Skin of body (tissue), 2 donors: ENCODE results near the gene NR4A1. TPM values are rescaled to one million over a fixed set of nuclear protein-coding genes. Genes with fewer than 3 reads are reported as not detected.
A peak's percentile ranks its signal among the peaks of the same experiment; 100 is the strongest.

Experiments used
- DNase-seq: peaks from one replicate; lab custom pipeline; 2025; lab: John Stamatoyannopoulos, UW
- total RNA-seq: library from RNA; depleted of rRNA; stranded (reverse); fragments of >200 nt; gene quantifications from one replicate; pipeline ENCODE4 v1.2.3, GENCODE V29; 2014

The NR4A1 gene
- 138 TPM for total RNA-seq

DNA sequence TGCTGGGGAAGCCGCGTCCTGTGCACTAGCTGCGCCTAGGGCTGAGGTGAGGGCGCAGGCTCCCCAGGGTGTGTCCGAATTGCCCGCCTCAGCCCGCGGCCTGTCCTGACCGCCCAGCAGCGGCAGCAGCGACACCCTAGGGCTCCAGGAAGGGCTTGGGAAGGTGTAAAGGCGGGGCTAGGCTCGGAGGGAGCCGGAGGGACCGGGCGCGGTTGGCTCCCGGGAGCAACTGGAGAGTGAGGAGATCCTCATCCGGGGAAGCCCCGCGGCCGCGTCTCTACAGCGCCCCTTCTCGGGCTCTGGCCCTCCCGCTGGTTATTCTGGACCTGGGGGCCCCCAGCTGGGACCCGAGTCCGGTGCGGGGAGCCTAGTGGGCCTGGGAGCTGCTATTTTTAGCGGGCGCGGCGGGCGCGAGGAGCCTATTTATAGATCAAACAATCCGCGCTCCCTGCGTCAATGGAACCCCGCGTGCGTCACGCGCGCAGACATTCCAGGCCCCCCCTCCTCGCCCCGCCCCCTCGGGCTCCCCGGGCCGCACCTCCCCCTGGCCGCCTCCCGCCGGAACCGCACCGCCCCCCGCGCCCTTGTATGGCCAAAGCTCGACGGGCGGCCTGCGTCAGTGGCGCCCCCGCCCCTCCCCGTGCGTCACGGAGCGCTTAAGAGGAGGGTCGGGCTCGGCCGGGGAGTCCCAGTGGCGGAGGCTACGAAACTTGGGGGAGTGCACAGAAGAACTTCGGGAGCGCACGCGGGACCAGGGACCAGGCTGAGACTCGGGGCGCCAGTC, at the start of gene NR4A1:
NR4A1 (plus strand) TSS at position 685 of the 784 bp plus-strand sequence. CDS start 2,887 bp downstream, outside the sequence.
- peak; percentile 93 for DNase-seq

DNA sequence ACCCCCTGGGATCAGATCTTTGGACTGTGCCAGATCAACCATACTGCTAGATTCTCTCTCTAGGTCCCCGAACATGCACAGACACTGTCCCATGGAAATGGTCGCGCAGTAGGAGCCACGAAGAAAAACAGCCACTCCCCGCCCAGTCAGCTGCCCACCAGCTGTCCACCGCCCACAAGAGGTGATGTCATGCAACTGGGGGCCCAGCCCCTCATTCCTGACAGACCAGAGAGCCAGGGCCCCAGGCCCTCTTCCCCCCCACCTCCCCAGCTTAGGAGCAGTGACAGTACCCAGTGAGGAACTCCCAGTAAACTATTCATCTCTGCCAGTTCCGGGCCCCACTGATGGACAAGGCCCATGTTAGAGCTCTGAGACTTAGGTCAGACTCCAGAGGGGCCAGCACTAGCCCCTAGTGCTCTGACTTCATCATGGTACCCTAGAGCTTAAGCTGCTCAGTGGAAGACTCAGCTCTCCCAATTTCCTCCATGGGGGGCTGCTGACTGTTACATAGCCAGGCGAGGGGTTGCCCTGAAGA, 48.2 kb upstream of the NR4A1 start:
- DNase-seq: no peak

- DNase-seq: no peak
These were observed 47.7 kb upstream of the NR4A1 start for GRCh38 chr12:52003591-52003990.

GRCh38 chr12:52004042-52004648, 47.1 kb upstream of the NR4A1 start:
- no peak for DNase-seq

DNA sequence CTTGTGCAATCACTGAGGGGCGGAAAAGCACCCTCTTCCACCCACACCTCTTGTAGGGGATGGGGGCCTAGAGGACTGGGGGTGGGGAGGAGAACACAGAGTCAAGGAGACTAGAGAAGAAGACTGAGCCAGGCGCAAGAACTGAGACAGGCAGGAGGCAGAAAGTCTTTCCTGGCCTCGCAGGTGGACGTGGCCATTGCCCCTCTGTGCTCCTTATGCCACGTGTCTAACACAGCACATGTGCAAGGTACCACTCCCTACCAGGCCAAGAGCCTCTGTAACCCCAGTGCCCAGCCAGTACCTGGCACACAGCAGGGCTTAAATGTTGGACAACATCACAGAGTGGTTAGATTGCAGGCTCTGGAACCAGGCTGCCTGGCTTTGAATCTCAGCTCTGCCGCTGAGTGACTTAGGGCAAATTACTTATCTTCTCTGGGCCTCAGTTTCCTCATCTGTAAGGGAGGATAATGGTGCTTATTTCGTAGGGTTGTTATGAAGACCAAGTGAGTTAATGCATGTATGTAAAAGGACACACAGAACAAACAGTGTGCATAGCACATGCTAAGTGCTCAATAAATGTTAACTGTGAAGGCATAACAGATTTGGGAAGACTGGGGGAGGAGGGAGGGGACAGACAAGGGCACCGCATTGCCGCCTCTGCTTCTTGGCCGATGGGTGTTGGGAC, 45.9 kb upstream of the NR4A1 start:
- no peak for DNase-seq

GRCh38 chr12:52005903-52006703, 45.1 kb upstream of the NR4A1 start:
- DNase-seq: no peak

GRCh38 chr12:52006726-52007157, 44.5 kb upstream of the NR4A1 start, which contains the start of gene TAMALIN:
Gene TAMALIN (plus strand): TSS chr12:52006946. CDS start chr12:52007020, 74 bp downstream.
- peak; percentile 62 for DNase-seq

GRCh38 chr12:52007158-52007921, 43.9 kb upstream of the NR4A1 start:
- DNase-seq: peak; percentile 14

GRCh38 chr12:52007982-52008510, 43.2 kb upstream of the NR4A1 start:
- no peak for DNase-seq

DNA sequence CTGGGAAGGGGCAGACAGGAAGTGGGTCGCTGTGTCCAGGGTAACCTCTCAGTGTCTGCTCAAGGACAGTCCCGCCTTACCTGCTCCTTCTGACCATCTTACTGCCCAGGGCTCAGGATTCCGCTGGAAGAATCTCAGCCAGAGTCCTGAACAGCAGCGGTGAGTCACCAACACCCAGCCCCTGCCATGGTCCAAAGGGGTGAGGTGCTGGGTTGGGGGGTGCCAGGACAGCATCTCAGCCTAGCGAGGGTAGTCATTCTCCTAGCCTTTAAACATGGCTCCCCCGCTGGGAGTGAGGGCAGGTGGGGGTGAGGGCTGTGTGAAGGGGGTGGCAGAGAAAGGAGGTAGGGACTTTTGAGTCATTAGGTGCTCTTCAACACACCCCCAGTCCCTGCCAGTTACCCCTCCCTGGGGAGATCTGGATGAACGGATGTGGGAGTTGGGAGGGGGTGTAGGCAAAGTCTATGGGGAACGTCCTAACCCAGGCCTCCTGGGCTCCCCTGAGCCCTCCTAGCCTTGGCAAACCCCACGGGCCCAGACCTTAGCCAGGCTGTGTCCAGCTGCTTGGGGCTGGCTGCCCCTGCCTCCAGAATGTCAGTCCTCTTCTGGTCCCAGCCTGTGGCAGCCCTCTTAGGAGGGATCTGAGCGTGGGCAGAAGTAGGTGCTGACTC, 42.0 kb upstream of the NR4A1 start:
- no peak for DNase-seq

- DNase-seq: peak; percentile 87
These were observed 41.1 kb upstream of the NR4A1 start for GRCh38 chr12:52010152-52010622.

- DNase-seq: no peak
These were observed 40.3 kb upstream of the NR4A1 start for GRCh38 chr12:52010692-52011601.

- no peak for DNase-seq
These were observed 39.5 kb upstream of the NR4A1 start for GRCh38 chr12:52011602-52012214.

DNA sequence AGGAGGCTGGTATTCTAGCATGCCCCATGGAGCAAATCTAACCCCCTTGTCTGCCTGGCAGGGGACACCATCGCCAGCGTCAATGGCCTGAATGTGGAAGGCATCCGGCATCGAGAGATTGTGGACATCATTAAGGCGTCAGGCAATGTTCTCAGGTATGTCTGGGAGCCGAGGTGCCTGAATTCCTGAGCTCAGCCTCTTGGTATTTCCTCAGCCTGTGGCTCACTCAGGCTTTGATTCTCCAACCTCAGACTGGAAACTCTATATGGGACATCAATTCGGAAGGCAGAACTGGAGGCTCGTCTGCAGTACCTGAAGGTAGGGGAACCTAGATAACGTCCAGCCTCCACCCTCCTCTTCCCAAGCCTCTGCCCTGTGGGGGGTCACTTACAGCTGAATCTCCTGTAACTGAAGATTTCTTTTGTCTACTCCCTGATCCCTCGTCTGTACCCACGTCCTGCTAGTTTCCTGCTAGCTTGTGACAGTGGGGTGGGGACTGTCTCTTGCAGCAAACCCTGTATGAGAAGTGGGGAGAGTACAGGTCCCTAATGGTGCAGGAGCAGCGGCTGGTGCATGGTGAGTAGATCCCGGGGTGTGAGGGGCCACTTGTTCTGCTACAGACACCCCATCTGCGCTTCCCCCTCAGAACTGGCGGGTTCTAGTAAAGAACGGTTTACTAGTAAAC, 37.5 kb upstream of the NR4A1 start:
- DNase-seq: no peak

DNA sequence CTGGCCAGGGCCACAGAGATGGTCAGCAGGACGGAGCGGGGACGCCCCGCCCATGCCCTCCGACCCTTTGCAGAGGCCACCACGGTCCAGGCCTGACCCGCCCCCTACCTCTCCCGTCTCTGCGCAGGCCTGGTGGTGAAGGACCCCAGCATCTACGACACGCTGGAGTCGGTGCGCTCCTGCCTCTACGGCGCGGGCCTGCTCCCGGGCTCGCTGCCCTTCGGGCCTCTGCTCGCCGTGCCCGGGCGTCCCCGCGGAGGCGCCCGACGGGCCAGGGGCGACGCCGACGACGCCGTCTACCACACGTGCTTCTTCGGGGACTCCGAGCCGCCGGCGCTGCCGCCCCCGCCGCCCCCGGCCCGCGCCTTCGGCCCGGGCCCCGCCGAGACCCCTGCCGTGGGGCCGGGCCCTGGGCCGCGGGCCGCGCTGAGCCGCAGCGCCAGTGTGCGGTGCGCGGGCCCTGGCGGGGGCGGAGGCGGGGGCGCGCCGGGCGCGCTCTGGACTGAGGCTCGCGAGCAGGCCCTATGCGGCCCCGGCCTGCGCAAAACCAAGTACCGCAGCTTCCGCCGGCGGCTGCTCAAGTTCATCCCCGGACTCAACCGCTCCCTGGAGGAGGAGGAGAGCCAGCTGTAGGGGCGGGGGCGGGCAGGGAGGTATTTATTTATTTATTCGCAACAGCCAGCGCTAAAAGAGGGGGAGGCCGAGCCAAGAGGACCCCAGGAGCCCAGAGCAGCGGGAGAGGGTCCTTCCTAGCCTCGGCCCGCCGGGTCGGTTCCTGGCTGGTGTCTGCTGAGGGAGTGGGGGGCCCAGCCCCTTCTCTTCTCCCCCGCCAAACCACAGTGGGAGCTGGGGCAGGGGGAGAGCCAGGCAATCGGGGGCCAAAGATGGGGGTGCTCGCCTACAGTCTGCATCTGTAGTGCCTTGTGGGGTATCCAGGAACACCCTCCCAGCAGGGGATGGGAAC, 36.4 kb upstream of the NR4A1 start:
- no peak for DNase-seq

DNA sequence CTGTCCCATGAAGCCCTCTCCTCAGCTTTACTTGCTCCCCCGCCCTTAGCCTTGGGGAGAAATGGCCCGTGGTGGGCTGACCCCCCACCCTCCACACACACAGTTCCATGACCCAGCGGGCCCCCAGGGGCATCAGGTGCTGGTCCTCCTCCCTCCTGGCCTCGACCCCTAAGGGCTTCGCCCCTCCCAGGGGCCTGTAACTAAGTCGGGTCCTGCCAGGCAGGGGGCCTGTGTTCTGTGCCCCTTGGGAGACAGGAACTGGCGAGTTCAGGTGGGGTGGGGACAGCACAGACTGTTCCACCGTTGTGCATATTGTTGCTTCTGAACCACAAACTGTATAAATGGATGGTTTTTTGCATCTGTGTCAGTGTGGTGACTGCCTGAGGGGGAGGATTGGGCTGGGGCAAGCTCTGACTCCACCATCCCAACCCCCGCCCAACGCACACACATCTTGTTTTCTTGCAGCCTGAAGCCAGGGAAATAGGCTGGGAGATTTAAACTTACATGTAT, 35.7 kb upstream of the NR4A1 start:
- no peak for DNase-seq
